T follicular helper cell (primary cell): ENCODE data around the gene MEX3D.

Source experiments
- DNase-seq: peaks from one replicate; pipeline ENCODE4 v3.0.0-alpha.2; 2020; ENCODE audit warnings: low read depth

The MEX3D gene

GRCh38 chr19:1593501-1593772 is 25.3 kb upstream of the MEX3D start:
- no peak for DNase-seq

- DNase-seq = peak; percentile 80
These were observed 24.8 kb upstream of the MEX3D start, which contains the start of gene MBD3 for GRCh38 chr19:1592755-1593500. MBD3 (minus strand) TSS chr19:1592865; CDS start chr19:1592631, 234 bp downstream.

- DNase-seq = peak; percentile 72
These were observed 24.1 kb upstream of the MEX3D start for GRCh38 chr19:1592024-1592754.

GRCh38 chr19:1591421-1592023 is 23.4 kb upstream of the MEX3D start:
- no peak for DNase-seq

- DNase-seq = no peak
These were observed 22.7 kb upstream of the MEX3D start for GRCh38 chr19:1590641-1591397.

- DNase-seq = no peak
These were observed 19.7 kb upstream of the MEX3D start for GRCh38 chr19:1587872-1588271.

GRCh38 chr19:1585243-1585580 is 17.1 kb upstream of the MEX3D start:
- no peak for DNase-seq

GRCh38 chr19:1584500-1585242 is 16.5 kb upstream of the MEX3D start:
- DNase-seq = no peak

GRCh38 chr19:1582201-1582600 is 14.1 kb upstream of the MEX3D start:
- no peak for DNase-seq

- DNase-seq = no peak
These were observed 12.8 kb upstream of the MEX3D start for GRCh38 chr19:1580957-1581356.

- DNase-seq = no peak
These were observed 12.3 kb upstream of the MEX3D start for GRCh38 chr19:1580382-1580781.

GRCh38 chr19:1579222-1579621 is 11.1 kb upstream of the MEX3D start:
- DNase-seq = no peak

GRCh38 chr19:1577929-1578618 is 9.9 kb upstream of the MEX3D start:
- DNase-seq = no peak

- no peak for DNase-seq
These were observed 9.2 kb upstream of the MEX3D start for GRCh38 chr19:1577090-1577928.

GRCh38 chr19:1576242-1577089 is 8.3 kb upstream of the MEX3D start:
- no peak for DNase-seq

- DNase-seq = no peak
These were observed 7.5 kb upstream of the MEX3D start for GRCh38 chr19:1575323-1576241.

- DNase-seq = no peak
These were observed 6.4 kb upstream of the MEX3D start for GRCh38 chr19:1574354-1575136.
